Kidney glomerular epithelial cell (primary cell): ENCODE results near the gene RHO.

Experiments
- DNase-seq: peaks from one replicate; lab custom pipeline; 2025; lab: John Stamatoyannopoulos, UW

RHO gene

GRCh38 chr3:129560269-129560787, 31.9 kb downstream of the RHO start:
- DNase-seq = no peak

DNA sequence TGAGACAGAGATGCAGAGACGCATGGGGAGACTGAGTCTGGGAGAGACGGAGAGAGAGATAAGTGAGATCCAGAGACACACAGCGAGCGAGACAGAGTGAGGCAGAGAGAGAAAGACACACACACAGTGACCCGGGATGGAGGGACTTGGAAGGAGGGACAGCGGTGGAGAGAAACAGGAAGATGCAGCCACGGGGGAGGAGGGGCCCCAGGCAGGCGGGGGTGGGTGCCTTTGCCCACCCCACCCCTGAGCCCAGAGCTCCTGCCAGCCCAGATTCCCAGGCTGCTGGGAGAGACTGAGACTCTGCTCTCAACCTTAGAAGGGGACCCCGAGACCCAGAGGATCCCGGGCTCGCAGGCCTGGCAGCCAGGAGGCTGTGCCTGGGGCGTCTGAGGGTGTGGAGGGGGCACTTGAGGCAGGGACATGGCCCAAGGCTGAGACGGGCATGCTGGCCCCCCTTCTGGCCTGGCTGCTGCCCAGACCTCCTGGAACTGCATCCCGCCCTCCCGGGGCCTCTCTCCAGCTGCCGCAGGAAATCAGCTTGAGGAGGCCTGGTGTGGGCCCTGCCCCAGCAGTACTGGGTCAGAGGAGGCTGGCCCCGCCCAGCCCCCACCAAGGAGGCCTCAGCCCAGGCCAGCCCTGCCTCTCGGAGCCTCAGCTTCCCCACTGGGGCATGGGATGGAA, 32.6 kb downstream of the RHO start:
- DNase-seq = no peak

DNA sequence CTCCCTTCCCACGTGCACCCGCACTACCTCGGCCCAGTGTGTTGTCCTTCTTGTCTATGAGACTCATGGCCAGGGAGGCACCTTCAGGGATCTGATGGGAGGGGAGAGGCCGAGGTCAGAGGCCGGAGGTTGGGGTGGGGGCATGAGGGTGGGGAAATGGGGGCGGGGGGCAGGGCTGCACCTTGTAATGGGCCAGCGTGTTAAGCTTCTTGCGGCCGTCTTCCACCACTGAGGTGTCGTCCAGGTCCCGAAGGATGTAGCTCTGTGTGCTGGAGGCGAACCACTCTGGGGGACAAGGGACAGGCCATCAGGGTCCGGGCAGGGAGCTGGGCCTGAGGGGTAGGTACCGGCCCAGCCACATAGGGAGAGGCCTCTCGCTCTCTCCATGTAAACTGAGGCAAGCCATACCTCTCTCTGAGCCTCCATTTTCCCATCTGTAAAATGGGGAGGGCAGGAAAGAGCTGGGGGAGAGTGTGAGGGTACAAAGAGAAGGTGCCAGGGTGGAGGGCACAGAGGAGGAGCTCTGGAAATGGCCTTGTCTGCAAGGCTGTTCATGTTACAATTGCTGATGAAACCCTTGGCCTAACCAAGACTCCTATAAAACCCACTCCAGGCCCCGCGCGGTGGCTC, 33.3 kb downstream of the RHO start:
- DNase-seq = no peak

GRCh38 chr3:129562803-129563202, 34.4 kb downstream of the RHO start:
- DNase-seq = no peak

DNA sequence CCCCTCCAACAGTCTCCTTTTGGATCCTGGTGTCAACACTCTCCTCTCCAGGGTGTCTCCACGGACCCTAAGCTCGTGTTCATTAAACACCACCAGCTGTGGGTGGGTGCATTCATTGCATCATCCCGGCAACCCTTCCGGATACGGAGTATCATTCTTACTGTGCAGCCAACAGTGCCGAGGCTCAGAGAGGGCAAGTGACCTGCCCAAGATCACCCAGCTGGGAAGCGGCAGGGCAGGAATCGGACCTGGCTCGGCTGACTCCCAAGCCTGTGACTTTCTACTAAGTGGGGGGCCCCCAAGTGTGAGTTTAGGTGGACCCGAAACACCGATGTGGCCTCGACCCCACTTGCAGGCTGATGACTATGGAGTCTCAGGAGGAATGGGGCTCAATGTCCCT, 34.9 kb downstream of the RHO start:
- no peak for DNase-seq

DNA sequence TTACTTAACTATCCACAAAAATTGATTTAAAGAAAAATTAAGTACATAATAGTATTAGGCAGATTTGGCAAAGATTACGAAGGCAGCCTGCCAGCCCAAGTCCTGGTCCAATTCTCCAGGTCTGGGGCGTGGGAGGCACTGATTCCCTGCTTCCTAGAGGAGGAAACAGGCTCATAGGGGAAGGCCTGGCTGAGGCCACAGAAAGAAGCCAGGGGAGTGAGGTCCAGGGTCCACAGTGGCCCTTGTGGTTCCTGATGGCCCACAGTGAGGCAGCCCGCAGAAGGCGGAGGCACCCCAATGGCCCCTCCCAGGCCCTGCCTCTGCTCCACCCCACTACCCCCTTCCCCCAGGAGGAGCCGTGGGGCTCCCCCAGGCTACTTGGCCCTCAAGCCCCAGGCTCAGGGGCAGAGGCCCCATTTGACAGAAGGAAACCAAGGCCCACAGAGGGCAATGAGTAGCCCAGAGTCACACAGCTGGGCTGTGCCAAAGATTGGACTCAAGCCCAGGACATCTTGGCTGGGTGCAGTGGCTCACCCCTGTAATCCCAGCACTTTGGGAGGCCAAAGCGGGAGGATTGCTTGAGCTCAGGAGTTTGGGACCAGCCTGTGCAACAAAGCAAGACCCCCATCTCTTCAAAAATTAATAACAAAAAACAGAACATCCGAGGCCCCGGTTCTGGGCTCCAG, 35.6 kb downstream of the RHO start:
- DNase-seq = no peak

GRCh38 chr3:129564981-129565644, 36.7 kb downstream of the RHO start:
- DNase-seq = no peak

DNA sequence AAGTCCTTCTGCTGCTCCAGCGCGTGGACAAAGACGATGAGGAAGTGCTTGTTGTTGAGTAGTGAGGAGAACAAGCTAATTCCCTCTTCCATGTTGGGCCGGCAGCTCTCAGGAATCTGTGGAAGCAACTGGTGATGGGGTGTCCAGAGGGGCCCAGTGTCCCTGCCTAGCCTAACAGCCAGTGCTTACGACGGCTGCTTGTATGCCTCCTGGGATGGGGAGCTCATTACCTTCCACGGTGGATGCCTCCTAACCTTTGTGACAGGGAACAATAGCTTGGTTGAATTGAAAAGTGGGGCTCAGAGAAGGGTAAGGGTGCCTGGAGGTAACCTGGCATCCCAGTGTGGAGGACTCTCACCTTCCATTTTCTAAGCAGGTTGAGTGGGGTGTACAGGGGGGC, 37.5 kb downstream of the RHO start:
- no peak for DNase-seq

- DNase-seq = no peak
These were observed 38.8 kb downstream of the RHO start for GRCh38 chr3:129567176-129567705.

DNA sequence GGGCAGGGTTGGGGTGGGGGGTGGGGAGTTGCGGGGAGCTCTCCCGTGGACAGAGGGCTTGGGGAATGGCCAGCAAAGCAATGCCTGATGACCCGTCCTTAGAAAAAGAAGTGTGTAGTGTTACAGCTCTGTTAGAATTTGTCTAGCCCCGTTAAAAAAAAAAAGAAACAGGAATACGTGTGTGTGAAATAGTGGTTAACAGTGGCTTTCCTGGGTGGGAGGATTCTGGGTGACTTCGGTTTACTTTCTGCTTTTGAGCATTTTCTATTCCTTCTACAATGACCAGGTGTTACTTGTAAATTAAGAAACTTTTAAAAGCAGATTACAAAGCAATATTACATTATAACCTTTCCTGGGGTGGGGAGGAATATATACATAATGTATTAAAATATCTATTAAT, 39.5 kb downstream of the RHO start:
- no peak for DNase-seq

DNA sequence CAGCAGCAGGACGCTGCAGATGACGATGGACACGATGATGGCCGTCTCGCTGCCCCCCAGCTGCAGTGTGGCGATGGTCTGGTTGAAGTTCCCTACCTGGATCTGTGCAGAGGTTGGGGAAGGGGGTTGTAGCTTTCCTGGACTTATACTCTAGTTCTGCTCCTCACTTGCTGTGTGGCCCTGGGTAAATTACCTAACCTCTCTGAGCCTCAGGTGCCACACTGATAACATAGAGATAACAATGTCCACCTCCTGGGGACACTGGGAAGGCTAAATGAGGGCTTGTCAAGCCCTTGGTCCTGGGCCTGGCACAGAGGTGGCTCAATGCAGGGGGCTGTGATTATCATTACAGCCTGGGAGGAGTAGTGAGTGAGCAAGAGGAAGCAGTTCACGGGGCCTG, 41.4 kb downstream of the RHO start:
- DNase-seq = no peak

GRCh38 chr3:129571605-129572547, 43.4 kb downstream of the RHO start:
- no peak for DNase-seq

GRCh38 chr3:129572603-129573002, 44.2 kb downstream of the RHO start:
- DNase-seq = no peak

DNA sequence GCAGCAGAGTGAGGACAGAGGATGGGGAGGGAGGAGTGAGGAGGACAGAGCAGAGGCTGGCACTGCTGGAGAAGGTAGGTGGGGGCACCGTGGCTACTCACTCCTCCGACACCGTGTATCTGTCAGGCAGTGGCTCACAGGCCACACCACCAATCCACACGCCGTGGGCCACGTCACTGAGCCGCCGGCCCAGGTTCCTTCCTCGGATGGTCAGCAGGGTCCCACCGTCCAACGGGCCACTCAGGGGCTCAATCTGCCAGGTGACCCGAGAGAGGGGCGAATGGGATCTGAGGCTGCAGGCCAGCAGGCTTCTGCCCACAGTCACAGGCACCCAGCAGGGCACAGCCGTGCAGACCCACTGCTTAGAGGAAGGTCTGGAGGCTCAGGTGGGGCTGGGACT, 45.1 kb downstream of the RHO start:
- DNase-seq = no peak

GRCh38 chr3:129574206-129574605, 45.8 kb downstream of the RHO start:
- no peak for DNase-seq

DNA sequence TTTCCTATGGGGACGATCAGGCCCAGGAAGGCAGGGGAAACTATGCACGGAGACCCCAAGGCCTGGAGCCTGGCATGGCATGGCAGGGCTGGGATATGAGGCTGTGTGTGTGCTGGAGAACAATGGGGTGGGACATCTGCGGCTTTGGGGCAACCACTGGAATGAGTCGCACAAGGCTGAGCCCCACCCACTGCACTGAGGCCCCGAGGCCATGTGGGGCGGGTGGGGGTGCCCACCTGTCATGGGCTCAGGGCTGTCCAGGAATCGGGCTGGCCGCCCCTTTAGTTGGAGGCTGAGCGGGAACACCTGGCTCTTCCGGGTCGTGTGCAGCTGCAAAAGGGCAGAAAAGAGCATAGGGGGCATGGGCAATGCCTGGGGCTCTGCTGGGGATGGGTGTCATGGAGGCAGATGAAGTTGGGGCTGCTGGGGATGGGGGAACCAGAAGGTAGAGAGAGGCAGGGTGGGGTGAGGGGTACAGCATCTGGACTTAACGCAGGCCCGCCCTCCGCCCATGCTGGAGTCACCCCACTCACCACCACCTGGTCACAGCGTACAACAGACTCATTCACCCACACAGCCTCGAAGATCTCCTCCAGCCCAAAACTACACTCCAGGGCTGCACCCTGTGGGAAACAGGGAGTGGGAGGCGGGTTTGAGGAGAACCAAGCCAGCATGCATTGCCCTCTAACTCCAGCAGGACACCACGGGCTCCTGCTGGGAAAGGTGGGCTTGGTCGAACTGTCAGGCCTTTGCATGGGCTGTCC, 47.0 kb downstream of the RHO start:
- no peak for DNase-seq

GRCh38 chr3:129575997-129576384, 47.6 kb downstream of the RHO start:
- no peak for DNase-seq

- no peak for DNase-seq
These were observed 48.3 kb downstream of the RHO start for GRCh38 chr3:129576514-129577352.

DNA sequence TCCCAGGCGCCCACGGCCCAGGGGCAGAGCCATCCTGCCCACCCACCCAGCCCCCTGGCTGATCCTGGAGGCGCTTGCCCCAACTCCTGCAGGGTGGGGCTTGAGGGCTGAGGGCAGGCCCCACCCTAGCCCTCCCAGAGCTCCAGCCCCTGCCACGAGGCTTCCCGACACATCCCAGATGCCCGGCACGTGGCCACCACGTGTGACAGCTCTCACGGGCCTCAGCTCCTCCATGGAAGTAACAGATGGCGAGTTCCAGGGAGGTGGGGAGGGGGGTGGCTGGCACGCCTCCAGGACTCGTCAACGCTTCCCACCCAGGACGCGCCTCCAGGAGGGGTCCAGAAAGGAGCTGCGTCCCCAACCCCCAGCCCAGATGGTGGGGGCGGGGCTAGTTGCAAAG, 48.9 kb downstream of the RHO start:
- DNase-seq = no peak
